Ascending aorta (tissue), 2 donors: ENCODE measurements around the gene DOCK2. TPM values are rescaled to one million over a fixed set of nuclear protein-coding genes. Genes with fewer than 3 reads are reported as not detected.

ENCODE experiments used
- DNase-seq, 2 donors: peaks; one replicate each; pipeline ENCODE4 v3.0.0-alpha.2; 2019; ENCODE audit warnings: low spot score in 2 of 2
- H3K27ac ChIP-seq, 2 donors: fragments of 200-600 bp; sonication (generic); one replicate each; pipeline ENCODE4 v1.5.1; 2016 to 2017; ENCODE audit warnings: mild to moderate bottlenecking in 1 of 2
- H3K27me3 ChIP-seq: fragments of 200-600 bp; sonication (generic); one replicate; pipeline ENCODE4 v1.5.1; 2017
- H3K36me3 ChIP-seq, 2 donors: fragments of 200-600 bp; sonication (generic); one replicate each; pipeline ENCODE4 v1.5.1; 2016
- H3K4me1 ChIP-seq, 2 donors: fragments of 200-600 bp; sonication (generic); one replicate each; pipeline ENCODE4 v1.5.1; 2016 to 2017; ENCODE audit warnings: mild to moderate bottlenecking in 1 of 2
- H3K4me3 ChIP-seq, 2 donors: fragments of 200-600 bp; sonication (generic); one replicate each; pipeline ENCODE4 v1.5.1; 2016 to 2017; ENCODE audit warnings: mild to moderate bottlenecking in 1 of 2
- H3K9me3 ChIP-seq, 2 donors: fragments of 200-600 bp; sonication (generic); one replicate each; pipeline ENCODE4 v1.5.1; 2016
- intact Hi-C: fragments of 100-400 bp; cut with DNase I; formaldehyde crosslinking; loops from one replicate; pipeline ENCODE4 v1.15.1; 2023
- total RNA-seq: library from RNA; depleted of rRNA; stranded (reverse); fragments of >200 nt; gene quantifications from one replicate; pipeline ENCODE4 v1.1.0, GENCODE V29; 2016
- TF ChIP-seq, protein P1 (sequence below), 3 experiments: fragments of 200-600 bp in 2 of 3; fragments of 450-650 bp in 1 of 3; sonication (generic) in 2 of 3; IDR thresholded peaks; one replicate each; pipeline ENCODE4 v1.5.1; 2016 to 2019; ENCODE audit warnings: antibody characterized with exemption in 3 of 3, mild to moderate bottlenecking in 1 of 3, moderate library complexity in 1 of 3

DOCK2 gene
- total RNA-seq, 1 donor from 2014 or later, result 33.1 TPM

DNA sequence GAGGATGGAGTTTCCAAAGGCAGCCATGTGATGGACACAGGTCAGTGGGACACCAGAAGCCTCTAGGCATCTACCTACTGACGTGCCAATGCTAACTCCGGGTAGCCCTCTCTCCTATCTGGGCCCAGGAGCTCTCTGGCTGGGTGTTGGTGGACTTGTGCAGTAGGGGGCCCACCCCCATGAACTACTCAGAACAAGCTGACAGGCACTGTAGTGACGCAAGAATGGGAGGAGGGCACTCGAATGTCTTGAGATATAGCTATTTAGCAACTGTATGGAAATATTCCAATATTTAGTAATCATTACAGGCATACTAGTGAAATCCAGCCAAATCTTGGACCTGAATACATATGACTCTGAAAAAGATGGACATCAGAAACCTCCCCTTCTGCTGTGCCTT, 5.7 kb upstream of the DOCK2 start:
- no peak for DNase-seq
- intact Hi-C loops, result no loop called here
- Histone ChIP-seq H3K36me3 (no peaks in the 10 kb centered on the region), H3K27me3 (peaks cover 3% of the 10 kb centered on the region), H3K4me1 (no peaks in the 10 kb centered on the region), H3K27ac (no peak overlapping the region), H3K9me3 (no peaks in the 10 kb centered on the region), H3K4me3 (no peak overlapping the region)
- TF ChIP-seq, protein P1, sequence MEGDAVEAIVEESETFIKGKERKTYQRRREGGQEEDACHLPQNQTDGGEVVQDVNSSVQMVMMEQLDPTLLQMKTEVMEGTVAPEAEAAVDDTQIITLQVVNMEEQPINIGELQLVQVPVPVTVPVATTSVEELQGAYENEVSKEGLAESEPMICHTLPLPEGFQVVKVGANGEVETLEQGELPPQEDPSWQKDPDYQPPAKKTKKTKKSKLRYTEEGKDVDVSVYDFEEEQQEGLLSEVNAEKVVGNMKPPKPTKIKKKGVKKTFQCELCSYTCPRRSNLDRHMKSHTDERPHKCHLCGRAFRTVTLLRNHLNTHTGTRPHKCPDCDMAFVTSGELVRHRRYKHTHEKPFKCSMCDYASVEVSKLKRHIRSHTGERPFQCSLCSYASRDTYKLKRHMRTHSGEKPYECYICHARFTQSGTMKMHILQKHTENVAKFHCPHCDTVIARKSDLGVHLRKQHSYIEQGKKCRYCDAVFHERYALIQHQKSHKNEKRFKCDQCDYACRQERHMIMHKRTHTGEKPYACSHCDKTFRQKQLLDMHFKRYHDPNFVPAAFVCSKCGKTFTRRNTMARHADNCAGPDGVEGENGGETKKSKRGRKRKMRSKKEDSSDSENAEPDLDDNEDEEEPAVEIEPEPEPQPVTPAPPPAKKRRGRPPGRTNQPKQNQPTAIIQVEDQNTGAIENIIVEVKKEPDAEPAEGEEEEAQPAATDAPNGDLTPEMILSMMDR (IDR thresholded peaks at IDR 0.05), result no peak

DNA sequence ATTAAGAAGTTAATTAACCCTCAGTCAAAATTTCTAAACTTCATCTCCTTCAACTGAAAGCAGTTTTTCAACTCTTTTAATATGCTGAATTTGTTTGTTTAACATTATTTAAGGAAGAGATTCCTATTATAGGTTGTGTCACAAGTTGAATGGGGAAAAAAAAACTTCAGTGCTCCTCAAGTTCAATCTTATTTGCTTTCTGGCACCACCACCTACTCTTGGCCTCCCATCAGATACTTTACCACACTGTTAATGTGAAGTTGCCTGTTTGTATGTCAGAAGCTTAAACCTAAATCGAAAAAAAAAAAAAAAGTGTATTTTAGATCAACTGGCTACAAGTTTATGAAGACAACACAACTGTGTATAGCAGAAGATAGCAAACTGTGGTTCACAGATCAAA, 4.1 kb upstream of the DOCK2 start:
- Histone ChIP-seq H3K4me1 (no peaks in the 10 kb centered on the region), H3K4me3 (no peak overlapping the region), H3K9me3 (no peaks in the 10 kb centered on the region), H3K27ac (no peak overlapping the region), H3K27me3 (peaks cover 17% of the 10 kb centered on the region), H3K36me3 (no peaks in the 10 kb centered on the region)
- no peak for DNase-seq
- intact Hi-C loops, result no loop called here
- TF ChIP-seq, protein P1 (IDR thresholded peaks at IDR 0.05), result no peak

DNA sequence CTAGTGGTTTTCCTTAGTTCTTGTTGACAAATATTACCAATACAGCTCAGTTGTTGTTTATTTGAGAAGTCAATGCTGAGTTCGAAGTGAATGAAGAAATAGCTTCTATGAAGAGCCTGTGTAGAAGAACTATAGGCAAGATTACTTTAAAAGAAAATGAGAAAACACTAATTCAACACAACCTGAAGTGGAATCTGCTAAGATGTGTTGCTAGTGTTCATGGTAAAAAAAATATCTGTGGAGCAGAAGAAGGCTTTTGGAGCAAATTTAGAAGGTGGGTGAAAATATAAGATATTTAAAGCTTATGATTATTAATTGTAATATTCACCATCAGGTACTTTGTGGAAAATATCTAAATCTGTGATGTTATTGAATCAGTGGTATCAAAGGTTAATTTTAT, 2.5 kb upstream of the DOCK2 start:
- Histone ChIP-seq H3K4me3 (no peak overlapping the region), H3K36me3 (no peaks in the 10 kb centered on the region), H3K27ac (no peak overlapping the region), H3K9me3 (no peaks in the 10 kb centered on the region), H3K4me1 (no peaks in the 10 kb centered on the region), H3K27me3 (peaks cover 17% of the 10 kb centered on the region)
- intact Hi-C loops, result no loop called here
- no peak for DNase-seq
- TF ChIP-seq, protein P1 (IDR thresholded peaks at IDR 0.05), result no peak

DNA sequence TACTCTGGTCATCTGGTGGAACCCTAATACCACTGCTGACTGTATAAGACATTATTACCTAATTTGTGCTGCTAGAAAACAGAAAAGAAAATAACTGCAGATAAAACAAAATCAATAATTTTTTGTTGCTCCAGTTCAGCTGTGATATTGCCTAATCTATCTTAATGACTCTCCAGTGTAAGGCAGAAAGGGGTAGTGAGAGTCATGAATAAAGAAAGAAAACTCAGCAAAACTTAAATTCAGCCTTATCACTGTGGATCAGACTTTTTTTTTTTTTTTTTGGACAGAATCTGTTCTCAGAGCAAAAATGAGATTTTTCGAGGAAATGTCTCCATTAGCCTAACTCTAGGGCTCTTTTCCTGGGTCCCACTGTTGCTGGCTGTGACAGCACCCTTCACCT, 1.1 kb upstream of the DOCK2 start:
- H3K27ac ChIP-seq, result no peak overlapping the region
- H3K4me1 ChIP-seq, result no peaks in the 10 kb centered on the region
- peaks cover 17% of the 10 kb centered on the region for H3K27me3 ChIP-seq
- H3K9me3 ChIP-seq, result no peaks in the 10 kb centered on the region
- DNase-seq, result no peak
- intact Hi-C loops, result no loop called here
- H3K4me3 ChIP-seq, result no peak overlapping the region
- no peaks in the 10 kb centered on the region for H3K36me3 ChIP-seq
- TF ChIP-seq, protein P1 (IDR thresholded peaks at IDR 0.05), result no peak

DNA sequence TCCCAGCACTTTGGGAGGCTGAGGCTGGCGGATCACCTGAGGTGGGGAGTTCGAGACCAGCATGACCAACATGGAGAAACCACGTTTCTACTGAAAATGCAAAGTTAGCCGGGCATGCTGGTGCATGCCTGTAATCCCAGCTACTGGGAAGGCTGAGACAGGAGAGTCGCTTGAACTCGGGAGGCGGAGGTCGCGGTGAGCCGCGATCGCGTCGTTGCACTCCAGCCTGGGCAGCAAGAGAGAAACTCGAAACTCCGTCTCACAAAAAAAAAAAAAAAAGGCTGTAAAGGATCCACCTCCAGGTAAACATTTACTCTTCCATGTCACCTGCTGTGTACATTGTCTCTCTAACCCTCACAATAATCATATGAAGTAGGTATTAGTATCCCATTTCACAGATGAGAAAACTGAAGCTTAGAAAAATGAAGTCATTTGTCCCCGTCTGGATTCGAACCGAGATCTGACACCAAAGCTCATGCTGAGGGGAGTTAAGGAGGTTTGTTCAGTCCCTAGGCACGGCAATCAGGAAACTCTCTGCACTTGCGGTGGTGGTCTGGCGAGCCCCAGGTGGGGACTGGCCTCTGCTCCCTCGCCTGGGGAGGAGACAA, 494 bp upstream of the DOCK2 start:
- H3K27ac ChIP-seq, result no peak overlapping the region
- H3K9me3 ChIP-seq, result no peaks in the 10 kb centered on the region
- H3K36me3 ChIP-seq, result no peaks in the 10 kb centered on the region
- no peak for DNase-seq
- H3K4me1 ChIP-seq, result no peaks in the 10 kb centered on the region
- intact Hi-C loops, result no loop called here
- H3K27me3 ChIP-seq, result peaks cover 17% of the 10 kb centered on the region
- peak overlapping the region in 1 of 2 donors; percentile 65 for H3K4me3 ChIP-seq
- TF ChIP-seq, protein P1 (IDR thresholded peaks at IDR 0.05), result no peak
